ENCODE measurements around the gene HEATR5A.

HEATR5A gene

DNA sequence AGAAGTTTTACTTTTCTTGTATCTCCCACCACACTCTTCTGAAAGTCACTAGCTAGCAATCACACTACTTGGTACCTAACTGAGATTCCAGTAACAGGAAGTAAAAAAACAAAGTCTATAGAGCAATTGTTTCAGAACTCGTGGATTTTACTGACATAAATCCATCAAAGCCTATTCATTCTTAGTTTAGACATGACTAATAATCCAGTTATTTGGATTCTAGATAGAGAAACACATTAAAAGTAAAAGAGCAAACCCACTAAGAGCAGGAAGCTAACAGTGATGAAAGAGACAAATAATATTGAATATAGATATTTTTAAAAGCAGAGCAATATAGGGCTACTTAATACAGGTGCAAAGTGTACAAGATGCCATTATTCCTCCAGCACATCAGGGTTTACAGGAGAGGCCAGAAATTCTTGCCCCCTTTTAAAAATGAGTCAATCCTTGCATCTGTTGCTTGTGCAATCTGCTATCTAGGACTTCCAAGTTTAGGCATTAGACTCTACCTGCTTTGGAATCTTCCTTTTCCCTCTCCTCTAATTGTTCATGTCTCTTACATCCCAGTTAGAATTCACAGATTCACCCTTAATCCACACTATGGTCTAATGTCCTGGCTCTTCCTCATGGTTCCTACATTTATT lies 6.0 kb downstream of the HEATR5A start:
- H3K27me3 ChIP-seq (ENCODE audit: control insufficient read depth, insufficient read depth, low read length) = no peaks in the 10 kb centered on the region
- no peaks in the 10 kb centered on the region for H3K36me3 ChIP-seq (ENCODE audit: control insufficient read depth, insufficient read depth, low read length)
- no peak for TF ChIP-seq CTCF (IDR thresholded peaks at IDR 0.05)
- peaks cover 18% of the 10 kb centered on the region for H3K4me1 ChIP-seq
- H2AFZ ChIP-seq = no peak overlapping the region
- no peak overlapping the region for H3K4me2 ChIP-seq (ENCODE audit: low read length)
- no peak overlapping the region for H3K27ac ChIP-seq
- no peak overlapping the region for H3K9ac ChIP-seq
- no peaks in the 10 kb centered on the region for H3K9me3 ChIP-seq (ENCODE audit: control insufficient read depth, low read length)
- no peak overlapping the region for H3K4me3 ChIP-seq (ENCODE audit: low read depth, low read length)
- H3K79me2 ChIP-seq = peaks cover 35% of the 10 kb centered on the region

GRCh38 chr14:31411218-31411727 lies 9.1 kb downstream of the HEATR5A start:
- no peak overlapping the region for H3K27ac ChIP-seq

GRCh38 chr14:31410048-31410650 lies 10.2 kb downstream of the HEATR5A start:
- no peak overlapping the region for H3K4me2 ChIP-seq (ENCODE audit: low read length)
- peaks cover 28% of the 10 kb centered on the region for H3K4me1 ChIP-seq
- no peaks in the 10 kb centered on the region for H3K36me3 ChIP-seq (ENCODE audit: control insufficient read depth, insufficient read depth, low read length)
- peaks cover 22% of the 10 kb centered on the region for H3K79me2 ChIP-seq
- no peak overlapping the region for H3K9ac ChIP-seq
- no peaks in the 10 kb centered on the region for H3K9me3 ChIP-seq (ENCODE audit: control insufficient read depth, low read length)
- peak overlapping the region; percentile 51 for H2AFZ ChIP-seq
- no peaks in the 10 kb centered on the region for H3K27me3 ChIP-seq (ENCODE audit: control insufficient read depth, insufficient read depth, low read length)
- no peak overlapping the region for H3K4me3 ChIP-seq (ENCODE audit: low read depth, low read length)
- H3K27ac ChIP-seq = peak overlapping the region; percentile 20
- TF ChIP-seq CTCF (IDR thresholded peaks at IDR 0.05) = no peak

More at GRCh38 chr14:31411218-31411727, 9.1 kb downstream of the HEATR5A start:
- Histone ChIP-seq H2AFZ (no peak overlapping the region), H3K4me1 (peaks cover 18% of the 10 kb centered on the region), H3K9ac (no peak overlapping the region), H3K4me3 (ENCODE audit: low read depth, low read length) (no peak overlapping the region), H3K9me3 (ENCODE audit: control insufficient read depth, low read length) (no peaks in the 10 kb centered on the region), H3K4me2 (ENCODE audit: low read length) (no peak overlapping the region), H3K79me2 (peaks cover 29% of the 10 kb centered on the region), H3K36me3 (ENCODE audit: control insufficient read depth, insufficient read depth, low read length) (no peaks in the 10 kb centered on the region), H3K27me3 (ENCODE audit: control insufficient read depth, insufficient read depth, low read length) (no peaks in the 10 kb centered on the region)
- TF ChIP-seq CTCF (IDR thresholded peaks at IDR 0.05) = no peak

GRCh38 chr14:31408421-31408820 lies 11.9 kb downstream of the HEATR5A start:
- Histone ChIP-seq H3K79me2 (peaks cover 12% of the 10 kb centered on the region), H3K27ac (no peak overlapping the region), H3K4me2 (ENCODE audit: low read length) (no peak overlapping the region), H3K36me3 (ENCODE audit: control insufficient read depth, insufficient read depth, low read length) (no peaks in the 10 kb centered on the region), H3K27me3 (ENCODE audit: control insufficient read depth, insufficient read depth, low read length) (no peaks in the 10 kb centered on the region), H3K9me3 (ENCODE audit: control insufficient read depth, low read length) (no peaks in the 10 kb centered on the region), H3K9ac (no peak overlapping the region), H3K4me1 (peaks cover 32% of the 10 kb centered on the region), H3K4me3 (ENCODE audit: low read depth, low read length) (no peak overlapping the region), H2AFZ (no peak overlapping the region)
- no peak for TF ChIP-seq CTCF (IDR thresholded peaks at IDR 0.05)

Data from parathyroid adenoma (tissue), 2 donors.